Retina (tissue), 1 donor: ENCODE data around the gene ANKS1A.
"Not testable (repeated sequence)": the region's sequence is repeated elsewhere in the genome, so short reads cannot be mapped to it uniquely, and the experiment has no call there.

Source experiments
- DNase-seq: peaks from one replicate; pipeline ENCODE4 v3.0.0-alpha.2; 2016

Gene ANKS1A

GRCh38 chr6:34961082-34961481, 72.0 kb downstream of the ANKS1A start:
- no peak for DNase-seq

- no peak for DNase-seq
Measured at GRCh38 chr6:34961574-34961973, 72.5 kb downstream of the ANKS1A start.

DNA sequence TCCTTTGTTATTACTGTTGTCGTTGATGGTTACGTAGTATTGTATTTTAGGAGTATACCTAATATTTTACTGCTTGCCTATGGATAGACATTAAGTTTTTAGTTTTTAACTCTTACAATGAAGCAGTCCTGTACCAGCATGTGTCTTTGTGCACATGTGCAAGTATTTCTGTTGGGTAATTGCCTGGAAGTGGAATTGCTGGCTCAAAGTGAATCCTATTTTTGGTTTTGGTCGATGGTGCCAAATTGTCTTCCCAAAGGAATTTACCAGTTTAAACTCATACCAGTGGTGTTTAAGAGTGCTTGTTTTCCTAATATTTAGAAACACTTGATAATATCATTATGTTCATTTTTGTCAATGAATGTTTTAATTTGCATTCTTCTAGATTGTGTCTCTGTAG, 75.5 kb downstream of the ANKS1A start:
- DNase-seq, result no peak

DNA sequence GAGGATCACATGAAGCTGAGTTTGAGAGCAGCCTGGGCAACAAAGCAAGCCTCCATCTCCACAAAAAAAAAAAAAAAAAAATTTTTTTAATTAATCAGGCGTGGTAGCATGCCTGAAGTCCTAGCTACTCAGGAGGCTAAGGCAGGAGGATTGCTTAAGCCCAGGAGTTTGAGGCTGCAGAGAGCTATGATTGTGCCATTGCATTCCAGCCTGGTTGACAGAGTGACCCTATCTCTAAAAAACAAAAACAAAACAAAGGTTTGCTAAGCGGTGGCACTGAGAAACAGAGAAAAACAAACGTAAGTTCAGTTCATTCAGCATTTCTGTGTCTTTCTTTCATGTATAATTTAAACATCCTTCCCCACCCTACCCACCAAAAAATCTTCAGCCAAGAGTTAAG, 78.4 kb downstream of the ANKS1A start:
- no peak for DNase-seq

DNA sequence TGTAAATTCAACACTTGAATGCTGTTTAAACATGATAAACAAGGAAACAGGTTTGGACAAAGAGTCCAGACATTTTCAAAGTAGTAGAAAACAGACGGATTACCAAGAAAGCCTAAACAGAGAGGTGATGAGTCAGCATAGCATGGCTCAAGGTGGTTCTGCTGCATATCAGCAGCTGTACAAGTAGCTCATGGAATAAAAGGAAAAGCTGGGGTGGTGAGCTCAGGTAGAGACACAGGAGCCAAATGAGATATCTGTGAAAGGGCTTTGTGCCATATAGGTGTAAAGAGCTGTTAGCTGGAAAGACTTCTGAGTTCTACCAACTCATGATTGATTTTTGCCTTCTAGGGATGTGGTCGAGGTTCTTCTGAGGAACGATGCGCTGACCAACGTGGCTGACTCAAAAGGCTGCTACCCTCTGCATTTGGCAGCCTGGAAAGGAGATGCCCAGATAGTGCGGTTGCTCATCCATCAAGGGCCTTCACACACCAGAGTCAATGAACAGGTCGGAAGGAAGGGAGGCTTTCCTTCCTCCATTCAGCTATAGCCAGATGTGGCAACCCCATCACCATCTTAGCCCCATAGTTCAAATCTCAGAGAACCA, 80.7 kb downstream of the ANKS1A start:
- DNase-seq, result no peak

DNA sequence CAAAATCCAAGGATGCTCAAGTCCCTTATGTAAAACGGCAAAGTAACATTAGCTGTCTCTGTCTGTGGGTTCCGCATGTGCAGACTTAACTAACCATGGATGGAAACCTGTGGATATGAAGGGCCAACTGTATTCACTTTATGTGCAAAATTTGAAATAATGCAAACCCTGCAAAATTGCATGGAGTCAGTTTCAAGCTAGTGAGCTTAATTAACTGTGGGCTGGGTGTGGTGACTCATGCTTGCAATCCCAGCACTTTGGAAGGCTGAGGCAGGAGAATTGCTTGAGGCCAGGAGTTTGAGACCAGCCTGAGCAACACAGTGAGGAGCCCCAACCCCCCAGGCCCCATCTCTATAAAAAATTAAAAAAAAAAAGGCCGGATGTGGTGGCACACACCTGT, 81.4 kb downstream of the ANKS1A start:
- no peak for DNase-seq

- no peak for DNase-seq
Measured at GRCh38 chr6:34970957-34971356, 81.9 kb downstream of the ANKS1A start.

DNA sequence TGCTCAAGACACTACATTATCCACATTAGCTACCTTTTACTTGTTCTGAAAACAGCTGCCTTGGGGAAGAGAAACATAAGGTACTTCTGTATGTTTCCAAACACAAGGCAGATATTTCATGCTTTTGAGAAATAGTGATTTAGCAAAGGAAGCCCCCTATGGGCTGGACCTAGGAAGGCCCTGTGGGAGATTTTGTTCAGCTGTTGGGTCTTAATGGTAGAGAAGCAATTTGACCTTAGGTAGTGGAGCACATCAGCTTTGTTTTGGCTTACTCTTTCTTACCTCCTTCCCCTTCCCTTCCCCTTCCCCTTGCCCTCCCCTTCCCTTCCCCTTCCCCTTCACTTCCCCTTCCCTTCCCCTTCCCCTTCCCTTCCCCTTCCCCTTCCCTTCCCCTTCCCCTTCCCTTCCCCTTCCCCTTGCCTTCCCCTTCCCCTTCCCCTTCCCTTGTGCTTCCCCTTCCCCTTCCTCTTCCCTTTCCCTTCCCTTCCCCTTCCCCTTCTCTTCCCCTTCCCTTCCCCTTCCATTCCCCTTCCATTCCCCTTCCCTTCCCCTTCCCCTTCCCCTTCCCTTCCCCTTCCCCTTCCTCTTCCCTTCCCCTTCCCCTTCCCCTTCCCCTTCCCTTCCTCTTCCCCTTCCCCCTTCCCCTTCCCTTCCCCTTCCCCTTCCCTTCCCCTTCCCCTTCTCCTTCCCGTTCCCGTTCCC, 84.6 kb downstream of the ANKS1A start:
- no peak for DNase-seq

DNA sequence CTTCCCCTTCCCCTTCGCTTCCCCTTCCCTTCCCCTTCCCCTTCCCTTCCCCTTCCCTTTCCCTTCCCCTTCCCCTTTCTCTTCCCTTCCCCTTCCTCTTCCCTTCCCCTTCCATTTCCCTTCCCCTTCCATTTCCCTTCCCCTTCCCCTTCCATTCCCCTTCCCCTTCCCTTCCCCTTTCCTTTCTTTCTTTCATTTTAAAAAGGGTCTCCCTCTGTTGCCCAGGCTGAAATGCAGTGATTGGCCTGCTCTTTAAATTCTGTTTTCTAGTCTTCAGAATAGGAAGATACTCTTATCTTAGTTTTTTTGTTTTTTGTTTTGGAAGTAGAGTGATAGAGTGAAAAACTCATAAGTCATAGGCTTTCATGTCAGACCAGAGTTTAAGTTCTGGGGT, 85.2 kb downstream of the ANKS1A start:
- no peak for DNase-seq

DNA sequence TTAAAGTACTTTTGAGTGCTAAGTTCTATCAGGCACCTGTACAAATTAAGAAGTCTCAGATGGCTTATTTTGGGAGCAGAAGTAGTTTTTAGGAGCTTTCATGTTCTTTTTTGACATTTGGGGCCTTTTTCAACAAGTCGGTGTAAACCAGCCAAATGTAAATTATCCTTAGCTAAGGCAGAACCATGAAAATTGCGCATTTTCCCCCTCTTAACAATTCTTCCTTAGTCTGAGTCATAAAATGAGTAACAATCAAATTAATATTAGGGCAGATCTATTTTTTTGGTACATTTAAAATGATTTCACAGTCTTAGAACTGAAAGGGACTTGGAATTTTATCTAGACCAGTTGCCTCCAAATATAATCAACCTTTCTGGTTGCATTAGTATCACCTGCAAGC, 87.2 kb downstream of the ANKS1A start:
- DNase-seq, result no peak

DNA sequence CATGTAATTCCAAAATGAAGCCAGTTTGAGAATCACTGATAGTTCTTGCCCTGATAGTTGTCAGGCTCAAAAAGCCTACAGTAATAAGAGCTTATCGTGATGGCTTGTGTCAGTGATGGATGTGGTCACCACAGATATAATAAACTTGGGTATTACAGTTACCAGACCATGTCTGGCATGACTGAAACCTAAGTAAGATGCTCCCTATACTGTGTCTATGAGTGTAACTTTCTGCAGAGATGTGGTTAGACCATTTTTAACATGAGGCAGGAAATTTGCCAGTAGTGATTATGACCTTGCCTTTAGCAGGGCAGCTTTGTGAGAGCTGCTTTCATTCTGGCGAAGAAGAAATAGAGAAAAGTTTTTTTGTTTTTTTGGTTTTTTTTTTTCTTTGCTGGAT, 90.2 kb downstream of the ANKS1A start:
- no peak for DNase-seq

DNA sequence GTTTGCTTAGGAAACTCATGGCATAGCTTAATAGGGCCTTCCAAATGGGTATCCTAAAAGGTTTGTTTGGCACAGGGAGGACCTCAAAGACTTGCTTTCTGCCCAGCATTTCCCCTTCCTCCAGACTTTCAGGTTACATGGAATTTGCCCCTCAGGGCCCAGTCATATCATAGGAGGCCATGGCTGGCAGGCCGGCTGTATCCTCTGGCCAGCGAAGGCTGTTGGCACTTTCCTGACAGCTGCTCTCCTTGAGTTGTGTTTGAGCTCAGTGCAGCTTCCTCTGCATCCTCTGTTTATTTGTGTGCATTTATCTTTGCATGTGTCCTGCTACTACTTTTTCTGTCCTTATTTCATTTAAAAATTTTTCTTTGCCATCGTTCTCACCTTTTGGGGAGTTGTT, 90.9 kb downstream of the ANKS1A start:
- no peak for DNase-seq

- no peak for DNase-seq
Measured at GRCh38 chr6:34981366-34981765, 92.3 kb downstream of the ANKS1A start.

- DNase-seq, result no peak
Measured at GRCh38 chr6:34981951-34982350, 92.9 kb downstream of the ANKS1A start.

GRCh38 chr6:34982424-34982852, 93.4 kb downstream of the ANKS1A start:
- DNase-seq, result no peak

- DNase-seq, result no peak
Measured at GRCh38 chr6:34984416-34984815, 95.4 kb downstream of the ANKS1A start.

- DNase-seq, result no peak
Measured at GRCh38 chr6:34985236-34985635, 96.2 kb downstream of the ANKS1A start.

DNA sequence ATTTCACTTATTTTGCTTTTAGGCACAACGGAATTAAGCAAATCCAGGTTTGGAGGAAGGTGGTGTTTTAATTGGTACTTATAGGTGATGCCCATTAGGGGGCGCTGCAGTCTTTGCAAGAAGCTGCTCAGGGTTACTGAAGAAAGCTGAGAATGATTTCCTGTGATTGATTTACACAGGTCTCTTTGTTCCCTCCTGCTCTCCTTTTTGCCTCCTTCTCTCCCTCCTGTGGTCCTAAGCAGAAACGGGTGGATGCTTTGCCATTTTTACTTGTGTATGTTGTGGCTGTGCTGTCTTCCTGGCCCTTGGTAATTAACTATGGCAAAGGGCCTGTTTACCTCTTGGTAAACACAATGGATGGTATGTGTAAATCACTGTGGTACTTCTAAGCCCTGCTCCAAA, 97.8 kb downstream of the ANKS1A start:
- DNase-seq, result peak; percentile 80

- no peak for DNase-seq
Measured at GRCh38 chr6:34987506-34987905, 98.5 kb downstream of the ANKS1A start.

DNA sequence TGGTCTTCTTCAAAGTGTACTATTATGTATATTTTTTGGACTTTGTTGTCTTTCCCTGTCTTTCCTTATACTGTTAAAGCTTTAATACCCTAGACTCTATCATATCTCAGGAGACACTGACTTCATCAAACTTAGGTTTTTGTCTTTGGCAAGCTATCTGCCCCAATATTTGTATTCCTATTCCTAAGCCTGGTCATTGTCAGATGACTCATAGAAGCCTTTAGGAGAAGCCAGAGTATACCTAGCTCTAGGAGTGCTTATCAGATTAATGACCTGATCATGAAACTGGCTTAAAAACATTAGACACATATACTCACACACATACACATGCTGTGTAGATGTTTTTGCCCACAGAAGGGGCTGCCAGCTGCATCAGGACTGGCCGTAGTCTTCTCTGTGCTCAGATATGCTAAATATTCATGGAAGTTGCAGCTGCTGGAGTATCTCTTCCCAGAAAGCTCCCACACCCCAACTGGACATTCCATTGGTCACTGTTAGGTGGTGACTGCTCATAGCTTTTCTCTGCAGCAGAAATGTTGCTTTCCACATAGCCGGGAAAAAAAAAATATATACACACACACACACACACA, 102.0 kb downstream of the ANKS1A start:
- DNase-seq, result no peak

DNA sequence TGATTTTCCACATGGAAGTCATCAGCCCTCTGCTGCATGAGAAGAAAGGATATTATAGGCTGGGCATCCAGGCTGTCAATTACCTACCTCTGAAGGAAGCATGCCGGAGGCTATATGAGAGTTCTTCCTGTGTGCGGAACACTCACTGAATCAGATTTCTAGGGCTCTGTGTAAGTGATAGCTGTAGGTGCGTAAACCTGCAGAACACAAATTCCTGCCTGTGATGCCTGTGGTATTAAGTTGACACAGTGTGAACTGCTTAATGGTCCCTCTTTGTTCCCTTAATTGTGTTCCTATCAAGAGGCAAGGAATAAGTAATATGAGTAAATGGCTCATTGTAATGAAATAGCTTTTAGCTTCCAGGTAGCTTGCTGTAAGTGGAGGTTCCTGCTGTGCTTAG, 103.3 kb downstream of the ANKS1A start:
- DNase-seq, result no peak

DNA sequence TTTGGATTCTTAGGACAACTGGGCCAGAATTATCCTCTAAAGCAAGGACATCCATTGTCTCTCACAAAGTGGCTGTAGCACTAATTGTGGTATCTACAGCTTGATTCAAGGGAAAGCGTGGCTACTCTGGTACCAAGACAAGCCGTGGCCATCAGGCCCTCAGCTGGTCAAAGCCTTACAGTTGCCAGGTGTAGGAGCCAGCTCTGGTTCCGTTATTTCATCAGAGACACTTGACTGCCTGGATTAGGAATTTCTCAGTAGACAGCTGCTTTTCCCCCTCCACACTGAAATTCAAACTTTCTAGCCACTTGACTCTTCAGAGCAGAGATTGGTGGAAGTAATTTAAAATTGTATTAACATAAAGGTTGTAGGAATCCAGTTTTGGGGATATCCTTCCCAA, 104.2 kb downstream of the ANKS1A start:
- no peak for DNase-seq

DNA sequence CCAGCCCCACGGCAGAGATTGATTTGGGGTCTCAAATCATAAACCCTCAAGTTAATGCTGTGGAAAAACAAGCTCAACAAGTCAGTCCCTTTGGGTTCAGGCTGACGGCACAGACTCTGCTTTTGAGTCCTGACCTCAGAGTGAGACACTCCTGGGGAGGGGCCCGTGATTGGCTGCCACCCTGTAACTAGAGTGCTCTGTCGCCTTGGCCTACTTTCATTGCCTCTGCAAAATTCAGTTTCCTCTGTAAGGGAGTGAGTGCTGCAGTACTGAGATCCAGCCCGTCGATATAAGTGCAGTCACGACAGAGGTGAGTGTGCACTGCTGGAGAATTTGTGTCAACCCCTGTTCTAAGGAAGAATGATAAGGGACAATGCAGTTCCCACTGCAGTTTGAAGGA, 105.6 kb downstream of the ANKS1A start:
- no peak for DNase-seq

DNA sequence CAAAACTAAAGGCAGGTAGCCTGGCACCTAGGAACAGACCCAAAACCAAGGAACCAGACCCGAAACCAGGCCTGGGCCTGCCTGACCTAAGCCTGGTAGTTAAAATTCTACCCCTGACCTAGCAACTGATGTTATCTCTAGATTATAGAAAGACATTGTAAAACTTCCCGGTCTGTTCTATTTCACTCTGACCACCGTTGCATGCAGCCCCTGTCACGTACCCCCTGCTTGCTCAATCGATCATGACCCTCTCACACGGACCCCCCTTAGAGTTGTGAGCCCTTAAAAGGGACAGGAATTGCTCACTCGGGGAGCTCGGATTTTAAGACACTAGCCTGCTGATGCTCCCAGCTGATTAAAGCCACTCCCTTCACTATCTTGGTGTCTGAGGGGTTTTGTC, 109.4 kb downstream of the ANKS1A start:
- not testable (repeated sequence) for DNase-seq

DNA sequence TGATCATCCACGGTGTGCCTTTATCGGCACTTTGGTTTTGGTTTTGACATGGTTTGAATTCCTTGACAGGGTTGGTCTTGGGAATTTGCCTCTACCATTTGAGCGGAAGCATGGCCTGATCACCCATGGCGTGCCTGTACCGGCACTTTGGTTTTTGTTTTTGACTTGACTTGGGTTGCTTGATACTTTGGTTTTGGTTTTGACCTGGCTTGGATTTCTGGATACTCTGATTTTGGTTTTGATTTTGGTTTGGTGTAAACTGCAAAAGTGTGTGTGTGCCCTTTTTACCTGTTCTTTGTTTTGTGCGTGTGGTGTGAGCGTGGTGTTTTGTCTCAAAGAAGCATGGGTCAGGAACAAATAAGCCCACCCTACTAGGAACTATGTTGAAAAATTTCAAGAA, 110.1 kb downstream of the ANKS1A start:
- not testable (repeated sequence) for DNase-seq
